Mesendoderm (in vitro differentiated cells): ENCODE data around the gene NPR1.
A peak's percentile ranks its signal among the peaks of the same experiment; 100 is the strongest.

ENCODE experiments used
- DNase-seq: peaks from one replicate; pipeline ENCODE4 v3.0.0; 2013
- H2AK5ac ChIP-seq: 2 replicates; pipeline ENCODE4 v1.6.1; 2013; ENCODE audit warnings: low read length, inconsistent platforms
- H2BK120ac ChIP-seq: 2 replicates; pipeline ENCODE4 v1.6.1; 2013; ENCODE audit warnings: low read depth, mild to moderate bottlenecking, low read length, moderate library complexity, mixed read lengths
- H2BK15ac ChIP-seq: replicated peaks from 2 replicates; pipeline ENCODE4 v1.6.1; 2013; ENCODE audit warnings: low read depth, mild to moderate bottlenecking, moderate library complexity
- H2BK5ac ChIP-seq: 2 replicates; pipeline ENCODE4 v1.6.1; 2013; ENCODE audit warnings: low read length, inconsistent platforms
- H3K18ac ChIP-seq: 2 replicates; pipeline ENCODE4 v1.6.1; 2013; ENCODE audit warnings: mild to moderate bottlenecking, low read length, mixed read lengths
- H3K23ac ChIP-seq: one replicate; pipeline ENCODE4 v1.6.1; 2013; ENCODE audit warnings: low read length
- H3K27ac ChIP-seq: 2 replicates; pipeline ENCODE4 v1.5.1; 2013; ENCODE audit warnings: low read depth, mild to moderate bottlenecking, inconsistent platforms, low read length, moderate library complexity
- H3K27me3 ChIP-seq: 2 replicates; pipeline ENCODE4 v1.6.1; 2013; ENCODE audit warnings: low read length, control low read depth, mild to moderate bottlenecking, inconsistent platforms; ENCODE audit not compliant: insufficient read depth, poor library complexity
- H3K36me3 ChIP-seq: 2 replicates; pipeline ENCODE4 v1.6.1; 2013; ENCODE audit warnings: low read length, inconsistent platforms; ENCODE audit not compliant: control insufficient read depth, insufficient read depth
- H3K4ac ChIP-seq: one replicate; pipeline ENCODE4 v1.6.1; 2013; ENCODE audit warnings: low read depth, mild to moderate bottlenecking, low read length, moderate library complexity
- H3K4me1 ChIP-seq: 2 replicates; pipeline ENCODE4 v1.6.1; 2013; ENCODE audit warnings: low read depth, low read length, inconsistent platforms; ENCODE audit not compliant: control insufficient read depth
- H3K4me2 ChIP-seq: 2 replicates; pipeline ENCODE4 v1.6.1; 2013; ENCODE audit warnings: low read length
- H3K4me3 ChIP-seq: 2 replicates; pipeline ENCODE4 v1.5.1; 2013; ENCODE audit warnings: mild to moderate bottlenecking, low read length
- H3K56ac ChIP-seq: one replicate; pipeline ENCODE4 v1.6.1; 2013; ENCODE audit warnings: low read length
- H3K79me1 ChIP-seq: 2 replicates; pipeline ENCODE4 v1.6.1; 2013; ENCODE audit warnings: low read length, inconsistent platforms
- H3K79me2 ChIP-seq: 2 replicates; pipeline ENCODE4 v1.6.1; 2013; ENCODE audit warnings: mild to moderate bottlenecking, low read length; ENCODE audit not compliant: control insufficient read depth, insufficient read depth
- H3K9ac ChIP-seq: 2 replicates; pipeline ENCODE4 v1.6.1; 2013; ENCODE audit warnings: low read length, inconsistent platforms
- H4K5ac ChIP-seq: one replicate; pipeline ENCODE4 v1.6.1; 2013; ENCODE audit warnings: low read length
- H4K8ac ChIP-seq: one replicate; pipeline ENCODE4 v1.6.1; 2013; ENCODE audit warnings: low read depth, mild to moderate bottlenecking, control low read depth, low read length, moderate library complexity
- WGBS: extraction: QIAGEN DNeasy Blood & Tissue Kit; methylation state at CpG from one replicate; pipeline ENCODE4 v1.1.7; 2013; ENCODE audit warnings: low lambda C conversion rate, missing lambda C conversion rate; ENCODE audit not compliant: insufficient coverage; ENCODE audit errors: extremely low coverage; 5-methylcytosine and 5-hydroxymethylcytosine counted together

The NPR1 gene

DNA sequence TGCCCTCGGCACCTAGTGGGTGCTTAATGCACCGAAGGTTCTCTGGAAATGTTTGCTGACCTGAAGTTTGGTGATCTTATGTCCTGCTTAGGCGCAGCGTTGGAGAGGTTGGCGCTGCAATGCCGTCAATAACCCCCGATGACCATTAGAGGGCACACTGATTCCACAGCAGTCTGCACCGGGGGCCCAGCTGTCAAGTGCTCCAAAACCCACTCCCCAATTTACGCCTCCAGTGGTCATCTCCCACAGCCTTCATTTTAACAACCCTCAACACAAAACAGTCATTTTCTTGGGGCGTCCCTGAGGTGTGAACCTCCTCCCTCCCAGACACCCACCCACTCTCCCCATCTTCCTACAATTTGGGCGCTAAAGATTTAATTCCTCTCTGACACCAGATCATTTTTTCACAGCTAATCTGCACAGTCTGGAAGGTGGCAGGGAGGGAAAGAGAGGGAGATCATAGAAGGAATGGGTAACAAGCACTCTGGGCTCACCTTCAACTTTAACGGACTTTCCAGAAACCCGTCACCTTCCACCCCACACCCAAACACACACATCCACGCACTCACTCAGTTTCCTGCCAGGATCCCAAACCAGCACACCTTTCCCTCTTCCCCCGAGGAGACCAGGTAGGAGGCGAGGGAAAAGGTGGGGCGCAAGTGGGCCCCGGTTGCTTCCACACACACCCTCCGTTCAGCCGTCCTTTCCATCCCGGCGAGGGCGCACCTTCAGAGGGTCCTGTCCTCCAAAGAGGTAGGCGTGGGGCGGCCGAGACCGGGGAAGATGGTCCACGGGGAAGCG, 570 bp upstream of the NPR1 start:
- Histone ChIP-seq H3K79me1 (no peaks in the 10 kb centered on the region), H3K56ac (peak overlapping the region; percentile 95), H3K4me1 (peaks cover 3% of the 10 kb centered on the region), H2BK15ac (no peak overlapping the region), H3K23ac (peak overlapping the region; percentile 74), H3K4ac (no peak overlapping the region), H3K18ac (no peak overlapping the region), H3K27me3 (no peaks in the 10 kb centered on the region), H4K5ac (no peak overlapping the region), H3K79me2 (no peaks in the 10 kb centered on the region), H4K8ac (no peak overlapping the region), H3K4me3 (peak overlapping the region; percentile 45), H3K9ac (peak overlapping the region; percentile 82), H3K4me2 (peak overlapping the region; percentile 95), H2BK120ac (no peak overlapping the region), H3K27ac (no peak overlapping the region), H3K36me3 (no peaks in the 10 kb centered on the region), H2BK5ac (no peak overlapping the region), H2AK5ac (no peak overlapping the region)
- WGBS = no CpG with 5 or more reads among the region's 29 CpGs
- peak; percentile 79 for DNase-seq

DNA sequence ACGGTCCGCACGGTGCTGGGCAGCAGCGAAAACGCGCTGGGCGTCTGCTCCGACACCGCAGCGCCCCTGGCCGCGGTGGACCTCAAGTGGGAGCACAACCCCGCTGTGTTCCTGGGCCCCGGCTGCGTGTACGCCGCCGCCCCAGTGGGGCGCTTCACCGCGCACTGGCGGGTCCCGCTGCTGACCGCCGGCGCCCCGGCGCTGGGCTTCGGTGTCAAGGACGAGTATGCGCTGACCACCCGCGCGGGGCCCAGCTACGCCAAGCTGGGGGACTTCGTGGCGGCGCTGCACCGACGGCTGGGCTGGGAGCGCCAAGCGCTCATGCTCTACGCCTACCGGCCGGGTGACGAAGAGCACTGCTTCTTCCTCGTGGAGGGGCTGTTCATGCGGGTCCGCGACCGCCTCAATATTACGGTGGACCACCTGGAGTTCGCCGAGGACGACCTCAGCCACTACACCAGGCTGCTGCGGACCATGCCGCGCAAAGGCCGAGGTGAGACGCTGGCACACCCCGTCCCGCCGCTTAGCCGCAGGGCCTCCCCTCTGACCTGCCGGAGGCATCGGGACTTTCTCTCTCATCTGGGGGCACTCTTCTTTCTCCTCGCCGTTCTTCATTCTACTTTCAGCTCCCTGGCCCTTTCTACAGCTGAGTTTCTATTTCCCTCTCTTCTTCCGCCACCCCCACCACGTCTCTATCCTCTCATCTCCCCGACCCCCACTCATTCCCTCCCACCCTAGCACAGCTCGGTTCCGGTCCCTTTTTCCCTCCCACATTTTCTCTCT, 1.0 kb downstream of the NPR1 start:
- Histone ChIP-seq H3K36me3 (no peaks in the 10 kb centered on the region), H3K56ac (peak overlapping the region; percentile 95), H4K8ac (no peak overlapping the region), H3K79me1 (no peaks in the 10 kb centered on the region), H3K18ac (peak overlapping the region; percentile 44), H3K79me2 (no peaks in the 10 kb centered on the region), H3K9ac (peak overlapping the region; percentile 82), H2BK15ac (no peak overlapping the region), H2AK5ac (no peak overlapping the region), H3K4ac (peak overlapping the region; percentile 64), H3K23ac (peak overlapping the region; percentile 89), H3K27me3 (no peaks in the 10 kb centered on the region), H3K4me2 (peak overlapping the region; percentile 95), H3K4me3 (peak overlapping the region; percentile 58), H4K5ac (no peak overlapping the region), H3K4me1 (peaks cover 3% of the 10 kb centered on the region), H3K27ac (no peak overlapping the region), H2BK5ac (no peak overlapping the region), H2BK120ac (no peak overlapping the region)
- WGBS = no CpG with 5 or more reads among the region's 73 CpGs
- DNase-seq = no peak

GRCh38 chr1:153680120-153680403, 1.6 kb downstream of the NPR1 start:
- Histone ChIP-seq H2AK5ac (no peak overlapping the region), H3K27ac (no peak overlapping the region), H3K27me3 (no peaks in the 10 kb centered on the region), H3K9ac (peak overlapping the region; percentile 82), H2BK120ac (no peak overlapping the region), H3K4me2 (peak overlapping the region; percentile 95), H3K23ac (no peak overlapping the region), H3K4me3 (peak overlapping the region; percentile 58), H3K4me1 (peaks cover 3% of the 10 kb centered on the region), H3K4ac (no peak overlapping the region), H3K79me2 (no peaks in the 10 kb centered on the region), H2BK15ac (no peak overlapping the region), H3K36me3 (no peaks in the 10 kb centered on the region), H3K79me1 (no peaks in the 10 kb centered on the region), H3K56ac (peak overlapping the region; percentile 95), H3K18ac (no peak overlapping the region), H2BK5ac (no peak overlapping the region), H4K5ac (no peak overlapping the region), H4K8ac (no peak overlapping the region)
- no CpG with 5 or more reads among the region's 10 CpGs for WGBS
- no peak for DNase-seq

- no CpG with 5 or more reads among the region's 7 CpGs for WGBS
- no peak overlapping the region for H3K56ac ChIP-seq
Observed at GRCh38 chr1:153682730-153683129, 4.2 kb downstream of the NPR1 start.

GRCh38 chr1:153683854-153684253, 5.4 kb downstream of the NPR1 start:
- no peak overlapping the region for H3K4me3 ChIP-seq
- H3K23ac ChIP-seq = no peak overlapping the region
- no peak overlapping the region for H4K5ac ChIP-seq
- no peaks in the 10 kb centered on the region for H3K27me3 ChIP-seq
- no peaks in the 10 kb centered on the region for H3K79me2 ChIP-seq
- H3K4ac ChIP-seq = no peak overlapping the region
- no peaks in the 10 kb centered on the region for H3K79me1 ChIP-seq
- H3K4me1 ChIP-seq = no peaks in the 10 kb centered on the region
- H3K56ac ChIP-seq = no peak overlapping the region
- no peak overlapping the region for H2BK120ac ChIP-seq
- H4K8ac ChIP-seq = no peak overlapping the region
- no peak overlapping the region for H2BK5ac ChIP-seq
- no peak overlapping the region for H3K4me2 ChIP-seq
- H3K9ac ChIP-seq = no peak overlapping the region
- H2AK5ac ChIP-seq = no peak overlapping the region
- no peak overlapping the region for H2BK15ac ChIP-seq
- H3K27ac ChIP-seq = no peak overlapping the region
- no peaks in the 10 kb centered on the region for H3K36me3 ChIP-seq
- no peak overlapping the region for H3K18ac ChIP-seq
- no CpG with 5 or more reads among the region's 5 CpGs for WGBS
- no peak for DNase-seq

More at GRCh38 chr1:153682730-153683129, 4.2 kb downstream of the NPR1 start:
- H3K4me2 ChIP-seq = no peak overlapping the region
- no peak overlapping the region for H2BK5ac ChIP-seq
- no peak overlapping the region for H3K4ac ChIP-seq
- no peak overlapping the region for H4K5ac ChIP-seq
- H3K27ac ChIP-seq = no peak overlapping the region
- no peaks in the 10 kb centered on the region for H3K36me3 ChIP-seq
- H3K27me3 ChIP-seq = no peaks in the 10 kb centered on the region
- DNase-seq = no peak
- H3K79me1 ChIP-seq = no peaks in the 10 kb centered on the region
- H2BK120ac ChIP-seq = no peak overlapping the region
- no peak overlapping the region for H3K4me3 ChIP-seq
- H2AK5ac ChIP-seq = no peak overlapping the region
- no peak overlapping the region for H4K8ac ChIP-seq
- H2BK15ac ChIP-seq = no peak overlapping the region
- no peak overlapping the region for H3K9ac ChIP-seq
- peaks cover 3% of the 10 kb centered on the region for H3K4me1 ChIP-seq
- H3K23ac ChIP-seq = no peak overlapping the region
- no peak overlapping the region for H3K18ac ChIP-seq
- H3K79me2 ChIP-seq = no peaks in the 10 kb centered on the region
